Measurements from ENCODE around the gene PPM1D. TPM values are rescaled to one million over a fixed set of nuclear protein-coding genes. Genes with fewer than 3 reads are reported as not detected.

The PPM1D gene
- total RNA-seq, 5 donors from 2014 or later (not counting 1 experiment from before 2014, with no cell fraction given): 17.0 to 22.5 (median 19.6) TPM

DNA sequence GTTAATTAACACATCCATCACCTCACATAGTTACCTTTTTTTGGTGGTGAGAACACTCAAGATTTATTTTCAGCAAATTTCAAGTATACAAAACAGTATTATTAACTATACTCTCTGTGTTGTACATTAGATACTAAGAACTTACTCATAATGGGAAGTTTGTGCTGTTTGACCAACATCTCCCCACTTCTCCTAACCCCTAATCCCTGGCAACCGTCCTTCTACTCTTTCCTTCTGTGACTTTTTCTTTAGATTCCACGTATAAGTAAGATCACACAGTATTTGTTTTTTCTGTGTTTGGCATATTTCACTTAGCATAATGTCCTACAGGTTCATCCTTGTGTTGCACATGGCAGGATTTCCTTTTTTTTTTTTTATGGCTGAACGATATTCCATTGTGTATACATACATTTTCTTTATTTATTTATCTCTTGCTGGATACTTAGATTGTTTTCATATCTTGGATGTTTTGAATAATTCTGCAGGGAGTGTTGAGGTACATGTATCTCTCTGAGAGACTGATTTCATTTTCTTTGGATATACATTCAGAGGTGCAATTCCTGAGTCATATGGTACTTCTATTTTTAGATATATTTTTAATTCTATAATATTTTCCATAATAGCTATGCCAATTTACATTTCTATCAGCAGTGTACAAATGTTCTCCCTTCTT, 19.0 kb downstream of the PPM1D start:
- no peak for ATAC-seq (replicated peaks in 1 of 4)
- no peaks in the 10 kb centered on the region for H3K9me3 Mint-ChIP-seq
- POLR2A ChIA-PET: interaction anchor here in 1 of 2 donors (0.6 kb wide), 1 partner anchor 19 kb away, joined by 3 read pairs; no protein-coding TSS in a partner anchor
- H3K27me3 ChIP-seq (replicated peaks in 1 of 2; ENCODE audit: control insufficient read depth in 2 of 2, extremely low read depth in 1 of 2, insufficient read depth in 2 of 2, low read length in 1 of 2): no peaks in the 10 kb centered on the region
- H3K27ac Mint-ChIP-seq: peak overlapping the region in 1 of 2 donors; percentile 53
- H3K4me1 Mint-ChIP-seq: peaks cover 28 to 34% (median 30%) of the 10 kb centered on the region in 3 donors
- H3K4me3 Mint-ChIP-seq: no peak overlapping the region
- H3K4me3 ChIP-seq (ENCODE audit: control insufficient read depth in 1 of 2, extremely low read depth in 1 of 2, low read length in 1 of 2): no peak overlapping the region
- peaks cover 0 to 8% of the 10 kb centered on the region in 2 donors for H3K36me3 ChIP-seq (ENCODE audit: control insufficient read depth in 2 of 2, extremely low read depth in 1 of 2, insufficient read depth in 1 of 2, low read length in 1 of 2)
- H3K4me1 ChIP-seq (ENCODE audit: control insufficient read depth in 1 of 2, extremely low read depth in 1 of 2, insufficient read depth in 2 of 2, low read length in 2 of 2): no peaks in the 10 kb centered on the region
- CTCF ChIA-PET: interaction anchor here (0.5 kb wide), 2 partner anchors 63 to 477 kb away, joined by 4 to 5 read pairs; no protein-coding TSS in a partner anchor
- no peak for DNase-seq
- no peaks in the 10 kb centered on the region for H3K9me3 ChIP-seq
- WGBS (ENCODE audit: insufficient coverage): no CpG with 5 or more reads among the region's 3 CpGs
- no peak overlapping the region for H3K27ac ChIP-seq (ENCODE audit: low read length)
- no peaks in the 10 kb centered on the region for H3K27me3 Mint-ChIP-seq
- H3K36me3 Mint-ChIP-seq: peaks cover 10% of the 10 kb centered on the region

- no peak overlapping the region for H3K4me3 Mint-ChIP-seq
- WGBS (ENCODE audit: insufficient coverage): 90% methylated on average over 2 of the region's 2 CpGs
- Histone ChIP-seq H3K4me3 (ENCODE audit: control insufficient read depth in 1 of 2, extremely low read depth in 1 of 2, low read length in 1 of 2) (no peak overlapping the region), H3K4me1 (ENCODE audit: control insufficient read depth in 1 of 2, extremely low read depth in 1 of 2, insufficient read depth in 2 of 2, low read length in 2 of 2) (no peaks in the 10 kb centered on the region), H3K27ac (ENCODE audit: low read length) (no peak overlapping the region), H3K27me3 (replicated peaks in 1 of 2; ENCODE audit: control insufficient read depth in 2 of 2, extremely low read depth in 1 of 2, insufficient read depth in 2 of 2, low read length in 1 of 2) (no peaks in the 10 kb centered on the region), H3K9me3 (no peaks in the 10 kb centered on the region), H3K36me3 (ENCODE audit: control insufficient read depth in 2 of 2, extremely low read depth in 1 of 2, insufficient read depth in 1 of 2, low read length in 1 of 2) (no peaks in the 10 kb centered on the region)
- H3K27ac Mint-ChIP-seq: no peak overlapping the region
- ATAC-seq (replicated peaks in 1 of 4) (no peak), DNase-seq (no peak)
- no peaks in the 10 kb centered on the region for H3K9me3 Mint-ChIP-seq
- H3K36me3 Mint-ChIP-seq: peaks cover 5% of the 10 kb centered on the region
- ChIA-PET POLR2A (no interaction called here), CTCF (interaction anchor here (0.6 to 0.7 kb wide), 2 partner anchors 47 to 169 kb away, joined by 3 read pairs; no protein-coding TSS in a partner anchor)
- peaks cover 18 to 22% (median 19%) of the 10 kb centered on the region in 3 donors for H3K4me1 Mint-ChIP-seq
- no peaks in the 10 kb centered on the region for H3K27me3 Mint-ChIP-seq
These were observed 23.0 kb downstream of the PPM1D start for GRCh38 chr17:60622961-60623360.

GRCh38 chr17:60623415-60623814, 23.4 kb downstream of the PPM1D start:
- H3K27me3 Mint-ChIP-seq: no peaks in the 10 kb centered on the region
- H3K36me3 Mint-ChIP-seq: peaks cover 8% of the 10 kb centered on the region

DNA sequence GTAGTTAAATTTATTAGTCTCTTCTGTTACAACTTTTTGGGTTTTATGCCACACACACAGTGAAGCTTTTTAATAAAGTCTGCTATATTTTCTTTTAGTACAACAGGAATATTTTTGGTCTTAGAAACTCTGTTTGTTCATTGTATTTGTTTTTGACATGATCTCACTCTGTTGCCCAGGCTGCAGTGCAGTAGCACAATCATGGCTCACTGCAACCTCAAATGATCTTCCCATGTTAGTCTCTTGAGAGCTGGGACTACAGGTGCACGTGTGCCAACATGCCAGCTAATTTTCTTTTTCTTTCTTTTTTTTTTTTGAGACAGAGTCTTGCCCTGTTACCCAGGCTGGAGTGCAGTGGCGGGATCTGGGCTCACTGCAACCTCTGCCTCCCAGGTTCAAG, 27.1 kb downstream of the PPM1D start:
- no peak overlapping the region for H3K4me3 ChIP-seq (ENCODE audit: control insufficient read depth in 1 of 2, extremely low read depth in 1 of 2, low read length in 1 of 2)
- Mint-ChIP-seq H3K9me3 (no peaks in the 10 kb centered on the region), H3K27me3 (no peaks in the 10 kb centered on the region), H3K4me3 (no peak overlapping the region), H3K4me1 (peaks cover 12 to 15% (median 13%) of the 10 kb centered on the region in 3 donors), H3K36me3 (peaks cover 8% of the 10 kb centered on the region), H3K27ac (no peak overlapping the region)
- H3K4me1 ChIP-seq (ENCODE audit: control insufficient read depth in 1 of 2, extremely low read depth in 1 of 2, insufficient read depth in 2 of 2, low read length in 2 of 2): peaks cover 0 to 2% of the 10 kb centered on the region in 2 experiments
- ATAC-seq (replicated peaks in 1 of 4) (no peak), DNase-seq (no peak)
- H3K27me3 ChIP-seq (replicated peaks in 1 of 2; ENCODE audit: control insufficient read depth in 2 of 2, extremely low read depth in 1 of 2, insufficient read depth in 2 of 2, low read length in 1 of 2): no peaks in the 10 kb centered on the region
- ChIA-PET POLR2A (no interaction called here), CTCF (interaction anchor here in 1 of 2 donors (1.4 kb wide), 1 partner anchor 11 kb away, joined by 3 read pairs; no protein-coding TSS in a partner anchor)
- H3K36me3 ChIP-seq (ENCODE audit: control insufficient read depth in 2 of 2, extremely low read depth in 1 of 2, insufficient read depth in 1 of 2, low read length in 1 of 2): peaks cover 0 to 5% of the 10 kb centered on the region in 2 donors
- H3K27ac ChIP-seq (ENCODE audit: low read length): no peak overlapping the region
- H3K9me3 ChIP-seq: no peaks in the 10 kb centered on the region
- 100% methylated on average over 1 of the region's 2 CpGs for WGBS (ENCODE audit: insufficient coverage)

More at GRCh38 chr17:60623415-60623814, 23.4 kb downstream of the PPM1D start:
- CTCF ChIA-PET: interaction anchor here (0.6 to 0.7 kb wide), 2 partner anchors 15 to 169 kb away, joined by 3 read pairs; no protein-coding TSS in a partner anchor
- no peak overlapping the region for H3K4me3 ChIP-seq (ENCODE audit: control insufficient read depth in 1 of 2, extremely low read depth in 1 of 2, low read length in 1 of 2)
- H3K27ac ChIP-seq (ENCODE audit: low read length): no peak overlapping the region
- H3K36me3 ChIP-seq (ENCODE audit: control insufficient read depth in 2 of 2, extremely low read depth in 1 of 2, insufficient read depth in 1 of 2, low read length in 1 of 2): no peaks in the 10 kb centered on the region
- POLR2A ChIA-PET: no interaction called here
- H3K27me3 ChIP-seq (replicated peaks in 1 of 2; ENCODE audit: control insufficient read depth in 2 of 2, extremely low read depth in 1 of 2, insufficient read depth in 2 of 2, low read length in 1 of 2): no peaks in the 10 kb centered on the region
- H3K27ac Mint-ChIP-seq: no peak overlapping the region
- no peaks in the 10 kb centered on the region for H3K9me3 Mint-ChIP-seq
- ATAC-seq (replicated peaks in 1 of 4): no peak
- H3K4me1 Mint-ChIP-seq: peaks cover 14 to 18% (median 17%) of the 10 kb centered on the region in 3 donors
- no peak for DNase-seq
- H3K9me3 ChIP-seq: no peaks in the 10 kb centered on the region
- H3K4me3 Mint-ChIP-seq: no peak overlapping the region
- 97% methylated on average over 4 of the region's 9 CpGs for WGBS (ENCODE audit: insufficient coverage)
- no peaks in the 10 kb centered on the region for H3K4me1 ChIP-seq (ENCODE audit: control insufficient read depth in 1 of 2, extremely low read depth in 1 of 2, insufficient read depth in 2 of 2, low read length in 2 of 2)

DNA sequence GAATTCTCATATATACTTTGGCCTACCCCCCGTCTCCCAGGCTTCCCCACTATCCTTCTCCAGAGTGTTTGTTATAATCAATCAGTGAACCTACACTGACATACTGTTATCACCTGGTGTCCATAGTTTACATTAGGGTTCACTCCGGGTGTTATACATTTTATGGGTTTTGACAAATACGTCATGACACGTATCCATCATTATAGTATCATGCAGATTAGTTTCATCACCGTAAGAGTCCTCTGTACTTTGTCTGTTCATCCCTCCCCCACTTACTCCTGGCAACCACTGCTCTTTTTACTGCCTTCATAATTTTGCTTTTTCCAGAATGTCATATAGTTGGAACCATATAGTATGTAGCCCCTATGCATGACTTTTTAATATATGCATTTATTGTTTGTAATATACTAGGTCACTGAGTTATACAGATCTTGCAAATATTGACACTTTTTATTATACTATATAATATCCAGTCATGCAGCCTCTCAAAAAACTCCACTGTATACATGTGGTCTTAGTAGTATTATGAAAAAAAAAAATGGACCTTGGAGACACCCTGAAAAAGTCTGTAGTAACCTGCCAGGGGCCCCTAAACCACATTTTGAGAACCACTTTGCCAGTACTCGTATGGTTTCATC, 28.4 kb downstream of the PPM1D start:
- Histone ChIP-seq H3K27ac (ENCODE audit: low read length) (no peak overlapping the region), H3K27me3 (replicated peaks in 1 of 2; ENCODE audit: control insufficient read depth in 2 of 2, extremely low read depth in 1 of 2, insufficient read depth in 2 of 2, low read length in 1 of 2) (no peaks in the 10 kb centered on the region), H3K36me3 (ENCODE audit: control insufficient read depth in 2 of 2, extremely low read depth in 1 of 2, insufficient read depth in 1 of 2, low read length in 1 of 2) (peaks cover 0 to 5% of the 10 kb centered on the region in 2 donors), H3K9me3 (no peaks in the 10 kb centered on the region), H3K4me1 (ENCODE audit: control insufficient read depth in 1 of 2, extremely low read depth in 1 of 2, insufficient read depth in 2 of 2, low read length in 2 of 2) (peaks cover 0 to 2% of the 10 kb centered on the region in 2 experiments), H3K4me3 (ENCODE audit: control insufficient read depth in 1 of 2, extremely low read depth in 1 of 2, low read length in 1 of 2) (no peak overlapping the region)
- Mint-ChIP-seq H3K27me3 (no peaks in the 10 kb centered on the region), H3K4me3 (no peak overlapping the region), H3K4me1 (peaks cover 8 to 13% (median 11%) of the 10 kb centered on the region in 3 donors), H3K9me3 (no peaks in the 10 kb centered on the region), H3K27ac (no peak overlapping the region), H3K36me3 (peaks cover 7% of the 10 kb centered on the region)
- ChIA-PET CTCF (no interaction called here), POLR2A (no interaction called here)
- 89% methylated on average over 3 of the region's 6 CpGs for WGBS (ENCODE audit: insufficient coverage)
- no peak for DNase-seq
- no peak for ATAC-seq (replicated peaks in 1 of 4)

- DNase-seq: no peak
- WGBS (ENCODE audit: insufficient coverage): 100% methylated on average over 2 of the region's 2 CpGs
- Mint-ChIP-seq H3K4me1 (peaks cover 8 to 13% (median 11%) of the 10 kb centered on the region in 3 donors), H3K27ac (no peak overlapping the region), H3K27me3 (no peaks in the 10 kb centered on the region), H3K4me3 (no peak overlapping the region), H3K9me3 (no peaks in the 10 kb centered on the region), H3K36me3 (peaks cover 2% of the 10 kb centered on the region)
- peaks cover 0 to 2% of the 10 kb centered on the region in 2 experiments for H3K4me1 ChIP-seq (ENCODE audit: control insufficient read depth in 1 of 2, extremely low read depth in 1 of 2, insufficient read depth in 2 of 2, low read length in 2 of 2)
- CTCF ChIA-PET: no interaction called here
- no peaks in the 10 kb centered on the region for H3K27me3 ChIP-seq (replicated peaks in 1 of 2; ENCODE audit: control insufficient read depth in 2 of 2, extremely low read depth in 1 of 2, insufficient read depth in 2 of 2, low read length in 1 of 2)
- H3K27ac ChIP-seq (ENCODE audit: low read length): no peak overlapping the region
- POLR2A ChIA-PET: no interaction called here
- ATAC-seq (replicated peaks in 1 of 4): no peak
- H3K4me3 ChIP-seq (ENCODE audit: control insufficient read depth in 1 of 2, extremely low read depth in 1 of 2, low read length in 1 of 2): no peak overlapping the region
- H3K9me3 ChIP-seq: no peaks in the 10 kb centered on the region
- peaks cover 4 to 5% of the 10 kb centered on the region in 2 donors for H3K36me3 ChIP-seq (ENCODE audit: control insufficient read depth in 2 of 2, extremely low read depth in 1 of 2, insufficient read depth in 1 of 2, low read length in 1 of 2)
These were observed 29.1 kb downstream of the PPM1D start for GRCh38 chr17:60629120-60629519.
